Type B pancreatic cell (in vitro differentiated cells): ENCODE results near the gene NSUN7. TPM values are rescaled to one million over a fixed set of nuclear protein-coding genes. Genes with fewer than 3 reads are reported as not detected.
"Not testable (repeated sequence)": the region's sequence is repeated elsewhere in the genome, so short reads cannot be mapped to it uniquely, and the experiment has no call there.

Experiments used
- DNase-seq: peaks from one replicate; pipeline ENCODE4 v3.0.0; 2021; ENCODE audit warnings: mixed read lengths; ENCODE audit not compliant: unreplicated experiment; ENCODE audit errors: extremely low spot score
- H3K27ac Mint-ChIP-seq: 2 replicates; pipeline ENCODE4 v1.8.0; 2021; ENCODE audit warnings: mild to moderate bottlenecking, mixed read lengths
- H3K27me3 Mint-ChIP-seq: 2 replicates; pipeline ENCODE4 v1.8.0; 2021; ENCODE audit warnings: mixed read lengths
- H3K36me3 Mint-ChIP-seq: 2 replicates; pipeline ENCODE4 v1.8.0; 2021; ENCODE audit warnings: mixed read lengths
- H3K4me1 Mint-ChIP-seq: one replicate; pipeline ENCODE4 v1.8.0; 2021; ENCODE audit warnings: mixed read lengths; ENCODE audit not compliant: unreplicated experiment
- H3K4me3 Mint-ChIP-seq: 2 replicates; pipeline ENCODE4 v1.8.0; 2021; ENCODE audit warnings: mild to moderate bottlenecking, mixed read lengths
- H3K9me3 Mint-ChIP-seq: 2 replicates; pipeline ENCODE4 v1.8.0; 2021; ENCODE audit warnings: mixed read lengths
- CTCF ChIP-seq: fragments of 200-600 bp; sonication (generic); conservative IDR thresholded peaks from 2 replicates; pipeline ENCODE4 v1.5.0; 2021; ENCODE audit warnings: antibody characterized with exemption, mild to moderate bottlenecking
- total RNA-seq: library from RNA; stranded (reverse); gene quantifications from 2 replicates; pipeline ENCODE4 v1.2.1, GENCODE V29; 2021; ENCODE audit warnings: low replicate concordance

The NSUN7 gene
- total RNA-seq, 1 donor from 2014 or later = 8.3 TPM

- no peak for DNase-seq
- Mint-ChIP-seq H3K4me3 (no peak overlapping the region), H3K9me3 (no peaks in the 10 kb centered on the region), H3K27ac (no peak overlapping the region), H3K27me3 (no peaks in the 10 kb centered on the region), H3K36me3 (no peaks in the 10 kb centered on the region), H3K4me1 (no peaks in the 10 kb centered on the region)
- no peak for TF ChIP-seq CTCF
Measured at GRCh38 chr4:40710484-40711254, 39.1 kb upstream of the NSUN7 start.

- not testable (repeated sequence) for H3K4me1 Mint-ChIP-seq, H3K27me3 Mint-ChIP-seq, H3K27ac Mint-ChIP-seq, H3K4me3 Mint-ChIP-seq, DNase-seq, H3K36me3 Mint-ChIP-seq, H3K9me3 Mint-ChIP-seq
Measured at GRCh38 chr4:40713001-40713400, 36.8 kb upstream of the NSUN7 start.

GRCh38 chr4:40713798-40714197 is 36.0 kb upstream of the NSUN7 start:
- Mint-ChIP-seq H3K4me3 (no peak overlapping the region), H3K4me1 (peaks cover 8% of the 10 kb centered on the region), H3K27me3 (no peaks in the 10 kb centered on the region), H3K9me3 (no peaks in the 10 kb centered on the region), H3K27ac (no peak overlapping the region), H3K36me3 (no peaks in the 10 kb centered on the region)
- TF ChIP-seq CTCF = no peak
- DNase-seq = no peak

GRCh38 chr4:40718586-40718985 is 31.2 kb upstream of the NSUN7 start:
- Mint-ChIP-seq H3K4me1 (peaks cover 22% of the 10 kb centered on the region), H3K36me3 (no peaks in the 10 kb centered on the region), H3K9me3 (no peaks in the 10 kb centered on the region), H3K27ac (peak overlapping the region; percentile 83), H3K4me3 (peak overlapping the region; percentile 53), H3K27me3 (no peaks in the 10 kb centered on the region)
- no peak for TF ChIP-seq CTCF
- no peak for DNase-seq

GRCh38 chr4:40719008-40719623 is 30.6 kb upstream of the NSUN7 start:
- Mint-ChIP-seq H3K4me1 (peaks cover 22% of the 10 kb centered on the region), H3K36me3 (no peaks in the 10 kb centered on the region), H3K27ac (peak overlapping the region; percentile 83), H3K9me3 (no peaks in the 10 kb centered on the region), H3K4me3 (peak overlapping the region; percentile 53), H3K27me3 (no peaks in the 10 kb centered on the region)
- DNase-seq = no peak
- peak; percentile 65 for TF ChIP-seq CTCF

- Mint-ChIP-seq H3K27ac (no peak overlapping the region), H3K4me3 (no peak overlapping the region), H3K36me3 (no peaks in the 10 kb centered on the region), H3K4me1 (peaks cover 22% of the 10 kb centered on the region), H3K27me3 (no peaks in the 10 kb centered on the region), H3K9me3 (no peaks in the 10 kb centered on the region)
- TF ChIP-seq CTCF = no peak
- DNase-seq = no peak
Measured at GRCh38 chr4:40720351-40720750, 29.4 kb upstream of the NSUN7 start.
